ENCODE results near the gene APOBEC4.

The APOBEC4 gene

GRCh38 chr1:183674339-183674738 is 21.2 kb upstream of the APOBEC4 start:
- no peak for DNase-seq (ENCODE audit: low read depth)
- TF ChIP-seq, protein P1, sequence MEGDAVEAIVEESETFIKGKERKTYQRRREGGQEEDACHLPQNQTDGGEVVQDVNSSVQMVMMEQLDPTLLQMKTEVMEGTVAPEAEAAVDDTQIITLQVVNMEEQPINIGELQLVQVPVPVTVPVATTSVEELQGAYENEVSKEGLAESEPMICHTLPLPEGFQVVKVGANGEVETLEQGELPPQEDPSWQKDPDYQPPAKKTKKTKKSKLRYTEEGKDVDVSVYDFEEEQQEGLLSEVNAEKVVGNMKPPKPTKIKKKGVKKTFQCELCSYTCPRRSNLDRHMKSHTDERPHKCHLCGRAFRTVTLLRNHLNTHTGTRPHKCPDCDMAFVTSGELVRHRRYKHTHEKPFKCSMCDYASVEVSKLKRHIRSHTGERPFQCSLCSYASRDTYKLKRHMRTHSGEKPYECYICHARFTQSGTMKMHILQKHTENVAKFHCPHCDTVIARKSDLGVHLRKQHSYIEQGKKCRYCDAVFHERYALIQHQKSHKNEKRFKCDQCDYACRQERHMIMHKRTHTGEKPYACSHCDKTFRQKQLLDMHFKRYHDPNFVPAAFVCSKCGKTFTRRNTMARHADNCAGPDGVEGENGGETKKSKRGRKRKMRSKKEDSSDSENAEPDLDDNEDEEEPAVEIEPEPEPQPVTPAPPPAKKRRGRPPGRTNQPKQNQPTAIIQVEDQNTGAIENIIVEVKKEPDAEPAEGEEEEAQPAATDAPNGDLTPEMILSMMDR (conservative IDR thresholded peaks at IDR 0.05; ENCODE audit: low read depth, low read length) = no peak
- no peak overlapping the region for H3K4me3 ChIP-seq (ENCODE audit: low read length)

GRCh38 chr1:183673605-183674323 is 20.6 kb upstream of the APOBEC4 start:
- DNase-seq (ENCODE audit: low read depth) = no peak
- H3K4me3 ChIP-seq (ENCODE audit: low read length) = no peak overlapping the region
- TF ChIP-seq, protein P1 (conservative IDR thresholded peaks at IDR 0.05; ENCODE audit: low read depth, low read length) = no peak

DNA sequence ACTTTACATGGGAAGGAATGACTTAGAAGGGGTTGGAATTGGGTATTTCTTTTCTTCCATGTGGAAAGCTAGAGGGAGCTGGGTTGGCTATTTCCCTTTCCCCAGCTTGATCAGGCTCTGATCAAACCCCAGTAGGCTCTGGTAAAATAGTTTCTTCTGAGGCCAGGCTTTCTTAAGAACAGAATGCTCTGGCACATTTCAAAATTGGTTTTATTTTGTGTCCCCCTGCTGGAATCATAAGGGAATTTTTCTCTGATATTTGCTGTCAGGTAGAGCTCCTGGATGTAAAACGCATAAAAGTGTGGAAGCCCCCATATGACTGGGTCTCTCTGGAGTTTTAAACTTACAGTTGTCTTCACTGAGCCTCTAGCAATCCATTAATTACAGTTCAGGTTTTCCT is 17.1 kb upstream of the APOBEC4 start:
- TF ChIP-seq, protein P1 (conservative IDR thresholded peaks at IDR 0.05; ENCODE audit: low read depth, low read length) = peak; percentile 31
- DNase-seq (ENCODE audit: low read depth) = no peak
- no peak overlapping the region for H3K4me3 ChIP-seq (ENCODE audit: low read length)

- H3K4me3 ChIP-seq (ENCODE audit: low read length) = no peak overlapping the region
- TF ChIP-seq, protein P1 (conservative IDR thresholded peaks at IDR 0.05; ENCODE audit: low read depth, low read length) = no peak
- DNase-seq (ENCODE audit: low read depth) = no peak
Observed at GRCh38 chr1:183656355-183656754, 3.2 kb upstream of the APOBEC4 start.

GRCh38 chr1:183655562-183656075 is 2.5 kb upstream of the APOBEC4 start:
- H3K4me3 ChIP-seq (ENCODE audit: low read length) = no peak overlapping the region
- TF ChIP-seq, protein P1 (conservative IDR thresholded peaks at IDR 0.05; ENCODE audit: low read depth, low read length) = peak; percentile 82
- DNase-seq (ENCODE audit: low read depth) = peak; percentile 39

GRCh38 chr1:183654706-183655105 is 1.6 kb upstream of the APOBEC4 start:
- DNase-seq (ENCODE audit: low read depth) = no peak
- TF ChIP-seq, protein P1 (conservative IDR thresholded peaks at IDR 0.05; ENCODE audit: low read depth, low read length) = no peak
- no peak overlapping the region for H3K4me3 ChIP-seq (ENCODE audit: low read length)

DNA sequence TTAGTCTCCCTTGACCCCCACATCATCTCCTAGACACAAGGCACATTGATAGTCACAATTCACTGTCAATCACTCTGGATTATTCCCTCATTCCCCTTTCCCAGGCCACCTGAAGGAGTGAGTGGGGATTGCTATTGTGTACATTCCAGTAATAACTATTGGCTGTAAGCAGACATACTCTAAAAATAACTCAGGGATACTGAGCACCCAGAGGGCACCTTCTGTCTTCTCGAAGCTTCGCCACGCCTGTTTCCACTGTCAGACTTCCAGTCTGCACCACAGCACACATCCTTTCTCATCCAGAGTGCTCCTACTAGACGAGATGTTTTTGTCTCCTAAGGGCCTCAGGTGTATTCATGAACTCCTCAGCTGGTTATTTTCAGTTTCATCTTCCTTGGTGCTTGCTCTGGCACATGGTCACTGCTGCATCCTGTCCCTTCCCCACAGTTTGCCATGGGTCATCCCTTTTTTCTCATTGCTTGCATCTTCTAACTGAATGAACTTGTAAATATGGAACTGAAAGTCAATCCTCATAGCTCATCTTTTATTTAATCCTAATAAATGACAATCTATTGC is 848 bp upstream of the APOBEC4 start:
- TF ChIP-seq, protein P1 (conservative IDR thresholded peaks at IDR 0.05; ENCODE audit: low read depth, low read length) = no peak
- no peak overlapping the region for H3K4me3 ChIP-seq (ENCODE audit: low read length)

More for the DNA sequence above, 848 bp upstream of the APOBEC4 start:
- no peak for DNase-seq (ENCODE audit: low read depth)
